GM23338 (cell line): ENCODE measurements around the gene SELENON.

ENCODE experiments used
- CREB1 ChIP-seq: fragments of 250-450 bp; sonication (Bioruptor Pico); IDR thresholded peaks from 2 replicates; pipeline ENCODE4 v1.5.0; 2020; ENCODE audit warnings: low read depth, mild to moderate bottlenecking, moderate library complexity
- CTCF ChIP-seq, 2 experiments: fragments of 200-600 bp in 1 of 2; sonication (generic) in 1 of 2; conservative IDR thresholded peaks; 2 replicates each; pipeline versions ENCODE4 v1.5.1 to v1.6.1; 2016 to 2017; ENCODE audit warnings: antibody characterized with exemption in 2 of 2, low read depth in 2 of 2, mild to moderate bottlenecking in 2 of 2, moderate library complexity in 1 of 2
- ETS1 ChIP-seq: IDR thresholded peaks from 2 replicates; pipeline ENCODE4 v1.6.1; 2016; ENCODE audit warnings: antibody characterized with exemption
- EZH2 ChIP-seq: fragments of 200-600 bp; sonication (generic); IDR thresholded peaks from one replicate; pipeline ENCODE4 v1.8.0; 2017; ENCODE audit warnings: antibody characterized with exemption, mild to moderate bottlenecking, low read depth; ENCODE audit not compliant: unreplicated experiment
- EZH2phosphoT487 ChIP-seq: fragments of 200-600 bp; sonication (generic); IDR thresholded peaks from one replicate; pipeline ENCODE4 v1.8.1; 2018; ENCODE audit warnings: antibody characterized with exemption; ENCODE audit not compliant: unreplicated experiment
- JUNB ChIP-seq: IDR thresholded peaks from one replicate; pipeline ENCODE4 v1.6.1; 2016; ENCODE audit warnings: antibody characterized with exemption; ENCODE audit not compliant: unreplicated experiment
- NANOG ChIP-seq: IDR thresholded peaks from 2 replicates; pipeline ENCODE4 v1.6.1; 2016; ENCODE audit warnings: antibody characterized with exemption, borderline replicate concordance
- POLR2AphosphoS5 ChIP-seq: IDR thresholded peaks from 2 replicates; pipeline ENCODE4 v1.6.1; 2016; ENCODE audit warnings: antibody characterized with exemption, low read depth
- REST ChIP-seq: IDR thresholded peaks from one replicate; pipeline ENCODE4 v1.6.1; 2018; ENCODE audit warnings: antibody characterized with exemption; ENCODE audit not compliant: unreplicated experiment
- STAT1 ChIP-seq: IDR thresholded peaks from one replicate; pipeline ENCODE4 v1.6.1; 2016; ENCODE audit warnings: antibody characterized with exemption; ENCODE audit not compliant: unreplicated experiment
- ZNF331 ChIP-seq: fragments of 250-450 bp; sonication (Bioruptor Pico); IDR thresholded peaks from 2 replicates; pipeline ENCODE4 v1.5.0; 2020; ENCODE audit warnings: low read depth, mild to moderate bottlenecking, moderate library complexity
- ZNF462 ChIP-seq: fragments of 250-450 bp; sonication (Bioruptor Pico); IDR thresholded peaks from 2 replicates; pipeline ENCODE4 v1.5.0; 2020; ENCODE audit warnings: mild to moderate bottlenecking, moderate library complexity

- TF ChIP-seq CTCF (conservative IDR thresholded peaks at IDR 0.05; ENCODE audit: low read depth in 2 of 2) (no peak), EZH2 (no peak), POLR2AphosphoS5 (no peak), REST (no peak), EZH2phosphoT487 (no peak), STAT1 (no peak), JUNB (no peak), CREB1 (no peak), ZNF331 (CRISPR knock-in tag) (no peak), NANOG (no peak), ETS1 (no peak), ZNF462 (CRISPR knock-in tag) (no peak)
Observed at GRCh38 chr1:25786887-25787759, 12.9 kb upstream of the SELENON start.
